GM21717 (cell line): Measurements from ENCODE around the gene PAX3.

ENCODE experiments used
- ATAC-seq: cut with Tn5 transposase; IDR thresholded peaks from one replicate; pipeline ENCODE4 v1.9.1; 2021; ENCODE audit warnings: mild to moderate bottlenecking, moderate library complexity; ENCODE audit not compliant: unreplicated experiment

PAX3 gene

GRCh38 chr2:222298001-222298310, 842 bp downstream of the PAX3 start:
- ATAC-seq: no peak

- no peak for ATAC-seq
Observed at GRCh38 chr2:222297600-222297935, 1.2 kb downstream of the PAX3 start.

GRCh38 chr2:222296911-222297599, 1.7 kb downstream of the PAX3 start:
- no peak for ATAC-seq

- no peak for ATAC-seq
Observed at GRCh38 chr2:222296311-222296741, 2.5 kb downstream of the PAX3 start.

- ATAC-seq: no peak
Observed at GRCh38 chr2:222295368-222296062, 3.3 kb downstream of the PAX3 start.

- ATAC-seq: no peak
Observed at GRCh38 chr2:222294996-222295367, 3.8 kb downstream of the PAX3 start.

- no peak for ATAC-seq
Observed at GRCh38 chr2:222293660-222294630, 4.9 kb downstream of the PAX3 start.

GRCh38 chr2:222292149-222293134, 6.4 kb downstream of the PAX3 start:
- no peak for ATAC-seq

GRCh38 chr2:222291485-222291841, 7.3 kb downstream of the PAX3 start:
- no peak for ATAC-seq

- ATAC-seq: no peak
Observed at GRCh38 chr2:222290736-222291484, 7.9 kb downstream of the PAX3 start.

- ATAC-seq: no peak
Observed at GRCh38 chr2:222290401-222290735, 8.4 kb downstream of the PAX3 start.

GRCh38 chr2:222289278-222290160, 9.3 kb downstream of the PAX3 start:
- no peak for ATAC-seq

- no peak for ATAC-seq
Observed at GRCh38 chr2:222288590-222289277, 10.1 kb downstream of the PAX3 start.

- ATAC-seq: no peak
Observed at GRCh38 chr2:222287862-222288479, 10.8 kb downstream of the PAX3 start.

- no peak for ATAC-seq
Observed at GRCh38 chr2:222284466-222284865, 14.3 kb downstream of the PAX3 start.

GRCh38 chr2:222283634-222284033, 15.2 kb downstream of the PAX3 start:
- no peak for ATAC-seq

- ATAC-seq: no peak
Observed at GRCh38 chr2:222281506-222281905, 17.3 kb downstream of the PAX3 start.

GRCh38 chr2:222280795-222281194, 18.0 kb downstream of the PAX3 start:
- ATAC-seq: no peak
